Measurements from ENCODE around the gene CCSER1. TPM values are rescaled to one million over a fixed set of nuclear protein-coding genes. Genes with fewer than 3 reads are reported as not detected.

Gene CCSER1
- total RNA-seq, 2 donors from 2014 or later: 11.8 to 12.5 TPM

GRCh38 chr4:90445380-90445779 lies 318.2 kb downstream of the CCSER1 start:
- H3K4me3 ChIP-seq: no peak overlapping the region
- H3K36me3 ChIP-seq: no peaks in the 10 kb centered on the region
- H3K9me3 ChIP-seq: no peaks in the 10 kb centered on the region
- no peak overlapping the region for H3K27ac ChIP-seq
- no peaks in the 10 kb centered on the region for H3K27me3 ChIP-seq
- no peak for DNase-seq (ENCODE audit: low spot score)
- H3K4me1 ChIP-seq: no peaks in the 10 kb centered on the region
- TF ChIP-seq CTCF (IDR thresholded peaks at IDR 0.05): no peak

GRCh38 chr4:90449626-90450025 lies 322.4 kb downstream of the CCSER1 start:
- H3K4me1 ChIP-seq: no peaks in the 10 kb centered on the region
- TF ChIP-seq CTCF (IDR thresholded peaks at IDR 0.05): no peak
- H3K9me3 ChIP-seq: no peaks in the 10 kb centered on the region

DNA sequence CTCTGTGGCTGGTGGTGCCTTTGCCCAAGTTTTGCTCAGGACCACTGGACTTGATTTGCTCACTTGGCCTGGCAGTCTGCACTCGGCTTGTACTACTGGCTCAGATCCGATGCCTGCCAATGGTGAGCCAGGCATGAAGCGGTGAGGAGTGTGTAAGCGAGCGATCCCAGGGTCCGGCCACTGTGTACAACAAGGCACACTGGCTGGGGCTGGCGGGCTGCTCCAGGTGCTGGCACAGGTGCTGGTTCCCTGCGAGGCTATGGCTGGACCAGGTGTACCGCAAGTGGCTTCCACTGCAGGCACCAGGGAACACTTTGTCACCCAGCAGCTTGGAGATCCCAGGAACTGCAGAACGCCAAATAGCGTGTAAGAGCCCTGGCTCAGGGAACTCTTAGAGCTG lies 329.7 kb downstream of the CCSER1 start:
- no peak overlapping the region for H3K27ac ChIP-seq
- H3K9me3 ChIP-seq: no peaks in the 10 kb centered on the region
- DNase-seq (ENCODE audit: low spot score): no peak
- H3K4me3 ChIP-seq: no peak overlapping the region
- TF ChIP-seq CTCF (IDR thresholded peaks at IDR 0.05): no peak
- H3K27me3 ChIP-seq: no peaks in the 10 kb centered on the region
- H3K4me1 ChIP-seq: no peaks in the 10 kb centered on the region
- H3K36me3 ChIP-seq: no peaks in the 10 kb centered on the region

More at GRCh38 chr4:90449626-90450025, 322.4 kb downstream of the CCSER1 start:
- Histone ChIP-seq H3K36me3 (no peaks in the 10 kb centered on the region), H3K27ac (no peak overlapping the region), H3K27me3 (no peaks in the 10 kb centered on the region), H3K4me3 (no peak overlapping the region)
- DNase-seq (ENCODE audit: low spot score): no peak

DNA sequence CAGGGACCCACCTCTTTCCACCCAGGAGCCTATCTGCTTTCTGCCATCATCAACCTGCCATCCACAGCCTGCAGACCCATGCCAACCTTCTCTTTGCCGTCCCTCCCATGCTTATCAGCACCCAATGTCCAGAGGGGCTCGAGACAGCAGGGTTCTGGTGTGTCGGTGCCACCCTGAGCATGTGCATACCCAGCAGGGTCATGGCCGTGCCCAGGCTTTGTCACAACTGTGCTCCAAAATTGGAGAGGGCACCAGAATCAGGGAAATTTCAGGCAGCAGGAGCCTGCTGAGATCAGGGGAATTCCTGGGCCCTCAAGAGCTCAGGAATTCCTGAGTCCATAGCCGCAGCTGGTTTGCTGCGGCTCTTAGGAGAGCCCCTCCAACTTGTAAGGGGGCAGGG lies 330.6 kb downstream of the CCSER1 start:
- TF ChIP-seq CTCF (IDR thresholded peaks at IDR 0.05): no peak
- Histone ChIP-seq H3K9me3 (no peaks in the 10 kb centered on the region), H3K4me3 (no peak overlapping the region), H3K4me1 (no peaks in the 10 kb centered on the region), H3K36me3 (no peaks in the 10 kb centered on the region), H3K27me3 (no peaks in the 10 kb centered on the region), H3K27ac (no peak overlapping the region)
- no peak for DNase-seq (ENCODE audit: low spot score)

DNA sequence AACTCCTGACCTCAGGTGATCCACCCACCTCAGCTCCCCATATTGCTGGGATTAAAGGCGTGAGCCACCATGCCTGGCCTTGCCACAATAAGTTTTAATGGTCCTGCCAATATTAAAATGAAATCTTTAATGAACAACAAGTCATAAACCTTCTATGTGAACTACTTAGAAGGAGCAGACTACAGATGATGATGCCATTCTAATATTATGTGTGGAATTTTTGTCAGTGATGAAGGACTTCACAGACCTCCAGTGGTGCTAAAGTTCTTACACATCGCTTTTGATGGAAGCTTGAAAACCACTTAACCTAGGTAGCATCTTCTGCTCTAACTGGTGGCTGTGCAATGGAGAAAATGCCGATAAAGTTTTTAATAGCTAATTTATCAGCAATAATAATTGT lies 331.4 kb downstream of the CCSER1 start:
- Histone ChIP-seq H3K27ac (no peak overlapping the region), H3K27me3 (no peaks in the 10 kb centered on the region), H3K9me3 (no peaks in the 10 kb centered on the region), H3K4me3 (no peak overlapping the region), H3K4me1 (no peaks in the 10 kb centered on the region), H3K36me3 (no peaks in the 10 kb centered on the region)
- TF ChIP-seq CTCF (IDR thresholded peaks at IDR 0.05): no peak
- no peak for DNase-seq (ENCODE audit: low spot score)

DNA sequence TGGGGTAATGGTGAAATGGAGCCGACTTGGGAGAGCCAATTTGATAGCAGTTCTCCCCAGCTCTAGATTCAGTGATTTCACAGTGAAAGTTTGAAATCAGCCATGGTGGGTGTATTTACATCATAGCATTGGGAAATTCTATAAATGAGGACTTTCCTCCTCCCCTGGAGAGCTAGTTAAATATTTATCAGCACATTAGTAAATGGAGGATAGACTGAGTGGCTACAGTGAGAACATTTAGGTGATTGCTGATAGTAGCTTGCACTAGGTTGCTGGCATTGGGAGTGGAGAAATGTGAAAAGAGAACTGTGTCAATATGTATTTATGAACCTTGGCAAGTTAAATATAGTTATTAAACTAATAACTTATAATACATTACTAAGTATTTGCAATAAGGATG lies 347.3 kb downstream of the CCSER1 start:
- Histone ChIP-seq H3K36me3 (no peaks in the 10 kb centered on the region), H3K9me3 (peaks cover 0 to 5% of the 10 kb centered on the region in 2 donors), H3K27me3 (no peaks in the 10 kb centered on the region), H3K4me1 (no peaks in the 10 kb centered on the region), H3K4me3 (no peak overlapping the region), H3K27ac (no peak overlapping the region)
- TF ChIP-seq CTCF (IDR thresholded peaks at IDR 0.05): no peak
- no peak for DNase-seq (ENCODE audit: low spot score)
